Measurements from ENCODE around the gene LPIN2. TPM values are rescaled to one million over a fixed set of nuclear protein-coding genes. Genes with fewer than 3 reads are reported as not detected.

LPIN2 gene, protein sequence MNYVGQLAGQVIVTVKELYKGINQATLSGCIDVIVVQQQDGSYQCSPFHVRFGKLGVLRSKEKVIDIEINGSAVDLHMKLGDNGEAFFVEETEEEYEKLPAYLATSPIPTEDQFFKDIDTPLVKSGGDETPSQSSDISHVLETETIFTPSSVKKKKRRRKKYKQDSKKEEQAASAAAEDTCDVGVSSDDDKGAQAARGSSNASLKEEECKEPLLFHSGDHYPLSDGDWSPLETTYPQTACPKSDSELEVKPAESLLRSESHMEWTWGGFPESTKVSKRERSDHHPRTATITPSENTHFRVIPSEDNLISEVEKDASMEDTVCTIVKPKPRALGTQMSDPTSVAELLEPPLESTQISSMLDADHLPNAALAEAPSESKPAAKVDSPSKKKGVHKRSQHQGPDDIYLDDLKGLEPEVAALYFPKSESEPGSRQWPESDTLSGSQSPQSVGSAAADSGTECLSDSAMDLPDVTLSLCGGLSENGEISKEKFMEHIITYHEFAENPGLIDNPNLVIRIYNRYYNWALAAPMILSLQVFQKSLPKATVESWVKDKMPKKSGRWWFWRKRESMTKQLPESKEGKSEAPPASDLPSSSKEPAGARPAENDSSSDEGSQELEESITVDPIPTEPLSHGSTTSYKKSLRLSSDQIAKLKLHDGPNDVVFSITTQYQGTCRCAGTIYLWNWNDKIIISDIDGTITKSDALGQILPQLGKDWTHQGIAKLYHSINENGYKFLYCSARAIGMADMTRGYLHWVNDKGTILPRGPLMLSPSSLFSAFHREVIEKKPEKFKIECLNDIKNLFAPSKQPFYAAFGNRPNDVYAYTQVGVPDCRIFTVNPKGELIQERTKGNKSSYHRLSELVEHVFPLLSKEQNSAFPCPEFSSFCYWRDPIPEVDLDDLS
- total RNA-seq, result 42.2 and 48.0 TPM in 2 replicates

DNA sequence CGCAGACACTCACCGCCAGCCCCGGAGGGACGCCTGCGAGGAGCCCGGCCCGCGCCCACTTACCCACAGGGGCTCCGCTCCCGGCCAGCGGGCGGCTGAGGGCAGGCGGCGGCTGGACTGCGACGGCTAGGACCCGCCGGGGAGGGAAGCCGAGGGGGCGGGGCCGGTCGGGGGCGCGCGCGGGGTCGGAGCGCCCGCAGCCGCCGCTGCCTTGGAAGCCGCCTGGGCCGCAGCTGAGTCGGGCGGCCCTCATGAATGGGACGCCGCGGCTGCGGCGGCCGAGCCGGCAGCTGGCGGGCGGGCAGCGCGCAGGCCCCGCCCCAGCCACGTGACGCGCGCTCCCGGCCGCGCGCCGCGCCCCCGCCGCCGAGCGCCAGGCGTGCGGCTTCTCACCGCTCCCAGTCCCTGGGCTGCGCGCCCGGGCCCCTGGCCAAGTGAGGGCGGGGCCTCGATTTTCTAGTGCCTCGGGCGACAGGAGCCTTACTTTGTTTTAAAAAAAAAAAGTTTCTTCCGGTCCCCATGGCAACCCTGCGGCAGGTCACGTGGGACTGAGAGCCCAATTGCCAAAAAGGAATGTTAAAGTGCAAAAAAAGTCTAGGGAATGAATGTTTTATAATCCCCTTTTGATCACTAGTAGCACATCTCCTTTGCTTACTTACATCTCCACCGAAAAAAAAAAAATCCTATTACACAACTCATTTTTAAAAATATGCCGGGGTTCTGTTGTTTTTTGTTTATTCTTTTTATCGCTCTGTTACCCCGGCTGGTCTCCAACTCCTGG lies at the start of gene LPIN2:
Gene LPIN2, minus strand, starts transcription at position 121 of the 781 bp plus-strand sequence. CDS start 52,304 bp downstream, outside the sequence.

Other genes with a start within 250 kb of the LPIN2 start
- gene EMILIN2, start 166.1 kb downstream of the LPIN2 start, total RNA-seq, result 8.4 and 17.9 TPM in 2 replicates
- 0.22 and 0.62 TPM in 2 replicates for gene MYOM1, start 206.8 kb upstream of the LPIN2 start, total RNA-seq
- gene MYL12A, start 234.7 kb upstream of the LPIN2 start, total RNA-seq, result 717 and 782 TPM in 2 replicates
- gene MYL12B, start 249.0 kb upstream of the LPIN2 start, total RNA-seq, result 397 and 422 TPM in 2 replicates